Glomerular visceral epithelial cell (primary cell): ENCODE data around the gene DPYSL5.
A peak's percentile ranks its signal among the peaks of the same experiment; 100 is the strongest.

Source experiments
- DNase-seq: peaks from one replicate; pipeline ENCODE4 v3.0.0-alpha.2; 2016; ENCODE audit errors: extremely low spot score

Gene DPYSL5

GRCh38 chr2:26927221-26927620 is 79.3 kb downstream of the DPYSL5 start:
- no peak for DNase-seq

DNA sequence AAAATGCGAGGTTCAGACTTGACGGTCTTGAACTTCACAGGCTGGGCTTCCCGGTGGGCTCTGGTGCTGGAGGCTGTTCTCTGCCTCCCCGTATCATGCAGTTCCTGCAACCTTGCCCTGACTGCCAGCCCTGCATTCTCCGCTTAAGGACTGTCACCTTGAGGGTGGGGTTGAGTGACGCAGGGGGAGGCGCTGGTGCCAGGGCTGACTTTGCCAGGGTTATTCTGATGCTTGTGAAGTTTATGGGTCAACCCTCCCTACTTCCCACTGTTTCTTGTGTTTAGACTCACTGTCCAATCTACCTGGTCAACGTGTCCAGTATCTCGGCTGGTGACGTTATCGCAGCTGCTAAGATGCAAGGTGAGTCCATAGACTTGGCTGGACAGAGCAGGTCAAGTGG is 85.0 kb downstream of the DPYSL5 start:
- DNase-seq = no peak

DNA sequence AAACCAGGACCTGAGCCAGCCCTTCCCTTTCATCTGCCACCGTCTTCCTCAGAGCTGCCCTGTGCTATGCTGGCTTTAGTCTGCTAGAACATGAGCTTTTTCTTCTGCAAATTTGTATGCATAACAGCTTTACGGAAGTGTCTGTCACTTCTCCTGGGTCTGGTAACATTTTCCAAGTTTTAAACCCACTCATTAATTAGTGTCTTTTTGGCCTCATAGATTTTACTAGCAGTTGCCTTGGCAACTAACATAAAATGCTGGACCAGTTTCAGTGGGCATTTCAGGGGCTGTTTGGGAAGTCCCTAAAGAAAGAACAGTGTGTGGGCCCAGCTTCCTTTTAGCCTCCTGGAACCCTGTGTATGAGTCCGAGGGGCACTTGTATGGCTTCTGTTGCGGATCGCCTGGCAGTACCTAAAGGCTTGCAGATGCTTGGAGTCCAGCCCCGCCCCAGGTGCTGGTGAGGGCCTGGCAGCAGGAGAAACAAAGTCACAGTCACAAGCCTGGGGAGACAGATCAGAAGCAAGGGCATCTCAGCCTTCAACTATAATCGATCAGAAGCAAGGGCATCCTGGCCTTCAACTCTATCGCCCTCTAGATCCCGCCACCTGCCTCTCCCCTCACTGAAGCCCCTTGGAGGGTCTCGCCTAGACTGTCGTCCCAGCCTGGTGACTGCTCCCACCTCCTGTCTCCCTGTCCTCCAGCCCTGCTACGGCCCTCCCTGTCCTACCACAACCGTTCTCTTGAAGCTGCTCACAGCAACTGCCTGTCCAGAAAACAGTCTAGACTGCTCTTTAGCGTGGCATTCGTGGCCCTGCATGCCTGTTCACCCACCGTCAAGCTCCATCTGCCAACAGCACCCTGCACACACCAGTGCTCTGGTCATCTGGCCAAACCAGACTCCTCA is 85.8 kb downstream of the DPYSL5 start:
- no peak for DNase-seq

GRCh38 chr2:26934335-26934724 is 86.4 kb downstream of the DPYSL5 start:
- no peak for DNase-seq

- no peak for DNase-seq
Observed at GRCh38 chr2:26934985-26935384, 87.1 kb downstream of the DPYSL5 start.

DNA sequence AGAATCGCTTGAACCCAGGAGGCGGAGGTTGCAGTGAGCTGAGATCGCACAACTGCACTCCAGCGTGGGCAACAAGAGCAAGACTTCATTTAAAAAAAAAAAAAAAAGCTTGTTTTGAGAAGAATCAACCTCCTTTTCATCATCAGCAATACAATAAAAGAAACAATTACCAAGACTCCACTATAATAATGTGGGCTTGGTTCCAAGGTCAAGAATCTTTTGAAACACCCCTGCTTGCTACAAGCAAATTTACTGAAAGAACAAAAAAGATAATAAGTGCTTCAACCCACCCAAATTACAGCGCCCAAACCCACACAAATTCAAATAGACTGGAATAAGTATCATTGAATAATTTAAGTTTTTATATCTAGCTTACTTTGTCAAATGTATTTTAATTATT is 88.9 kb downstream of the DPYSL5 start:
- DNase-seq = no peak

- no peak for DNase-seq
Observed at GRCh38 chr2:26938399-26939118, 90.6 kb downstream of the DPYSL5 start.

DNA sequence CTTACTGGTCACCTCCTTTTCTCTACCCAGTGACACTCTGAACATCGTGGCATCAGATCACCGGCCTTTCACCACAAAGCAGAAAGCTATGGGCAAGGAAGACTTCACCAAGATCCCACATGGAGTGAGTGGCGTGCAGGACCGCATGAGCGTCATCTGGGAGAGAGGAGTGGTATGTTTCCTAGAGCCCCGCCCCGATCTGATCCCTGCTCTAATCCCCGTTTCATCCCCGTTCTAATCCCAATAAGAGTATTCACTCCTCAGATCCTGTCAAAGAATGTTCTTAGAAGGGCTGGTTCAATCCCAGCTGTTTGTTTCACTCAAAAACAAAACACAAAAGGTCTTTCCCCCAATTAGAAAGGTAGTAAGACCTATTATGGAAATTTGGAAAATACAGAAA is 92.1 kb downstream of the DPYSL5 start:
- no peak for DNase-seq

DNA sequence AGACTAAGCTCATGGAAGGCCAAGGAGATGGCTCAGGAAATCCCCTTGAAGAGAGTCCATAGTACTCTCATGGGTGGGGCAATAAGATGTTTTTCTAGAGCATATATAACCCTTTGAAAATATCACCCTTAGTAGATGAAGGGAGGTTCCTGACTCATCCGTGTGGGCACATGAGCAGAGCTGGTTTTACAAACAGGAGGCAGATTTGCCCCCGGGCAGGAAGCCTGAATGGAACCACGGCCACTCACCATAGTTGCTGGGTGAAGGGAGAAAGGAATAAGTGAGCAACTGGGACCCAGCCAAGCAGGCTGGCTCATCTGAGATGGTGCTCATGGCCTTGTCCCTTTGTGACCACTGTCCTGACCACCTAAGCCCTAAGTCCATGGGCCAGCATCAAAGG is 93.6 kb downstream of the DPYSL5 start:
- no peak for DNase-seq

DNA sequence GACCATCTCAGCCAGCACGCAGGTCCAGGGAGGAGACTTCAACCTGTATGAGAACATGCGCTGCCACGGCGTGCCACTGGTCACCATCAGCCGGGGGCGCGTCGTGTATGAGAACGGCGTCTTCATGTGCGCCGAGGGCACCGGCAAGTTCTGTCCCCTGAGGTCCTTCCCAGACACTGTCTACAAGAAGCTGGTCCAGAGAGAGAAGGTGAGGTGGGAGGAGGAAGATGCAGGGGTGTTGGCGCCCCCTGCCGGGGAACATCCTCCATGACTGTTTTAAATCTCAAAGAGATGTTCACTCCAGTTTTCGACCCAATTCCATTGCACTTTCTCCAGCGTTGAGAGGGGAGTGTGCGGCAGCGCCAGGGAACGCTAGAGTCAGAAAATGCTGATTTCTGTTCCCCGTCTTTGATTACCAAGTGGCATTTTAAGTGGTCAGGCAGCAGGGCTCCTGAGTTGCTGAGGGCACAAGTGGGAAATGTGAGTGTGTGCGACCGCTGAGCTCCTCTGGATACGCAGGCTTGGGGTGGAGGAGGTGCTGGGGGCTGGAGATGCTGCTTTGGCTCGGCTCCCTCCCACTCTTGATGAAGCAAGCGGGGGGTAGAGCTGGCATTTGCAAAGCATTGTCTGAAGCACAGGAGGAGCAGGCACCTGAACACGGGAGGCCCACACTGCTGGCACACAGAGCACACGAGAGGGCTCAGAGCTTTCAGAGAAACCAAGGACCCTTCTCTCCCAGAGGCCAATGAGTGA is 94.8 kb downstream of the DPYSL5 start:
- peak; percentile 46 for DNase-seq

GRCh38 chr2:26945991-26946750 is 98.2 kb downstream of the DPYSL5 start:
- DNase-seq = no peak

GRCh38 chr2:26946841-26947784 is 99.2 kb downstream of the DPYSL5 start:
- peak; percentile 71 for DNase-seq

DNA sequence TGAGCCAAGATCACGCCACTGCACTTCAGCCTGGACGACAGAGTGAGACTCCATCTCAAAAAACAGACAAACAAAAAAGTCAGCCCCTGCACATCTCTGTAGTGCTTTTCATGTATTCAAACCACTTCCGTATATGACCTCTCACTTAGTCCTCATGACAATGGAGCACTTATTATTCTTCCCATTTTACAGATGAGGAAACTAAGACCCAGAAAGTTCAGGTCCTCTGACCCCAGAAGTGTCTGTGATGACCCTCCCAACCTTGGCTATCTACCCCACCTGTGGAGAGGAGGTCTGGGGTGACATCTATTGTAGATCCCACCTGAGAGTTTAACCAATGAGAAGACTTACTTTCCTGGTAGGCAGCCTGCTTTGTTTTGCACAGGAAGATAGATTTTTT is 100.9 kb downstream of the DPYSL5 start:
- DNase-seq = no peak

- no peak for DNase-seq
Observed at GRCh38 chr2:26950246-26950645, 102.3 kb downstream of the DPYSL5 start.

DNA sequence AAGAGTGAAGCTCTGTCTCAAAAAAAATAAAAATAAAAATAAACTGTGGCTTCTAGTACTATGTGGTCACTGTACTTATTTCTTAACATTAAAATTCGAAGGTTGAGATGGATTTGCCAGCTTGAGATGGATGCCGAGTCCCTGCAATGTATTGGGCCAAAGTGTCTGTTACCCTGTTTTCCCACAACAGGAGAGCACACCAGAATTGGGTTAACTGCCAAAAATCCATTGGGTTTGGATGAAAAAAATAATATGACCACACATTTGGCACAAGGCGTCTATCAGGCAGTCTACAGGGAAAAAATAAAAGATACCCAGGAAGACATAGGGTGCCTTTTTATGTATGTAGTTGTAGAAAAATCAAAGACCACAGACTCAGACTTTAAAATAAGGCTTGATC is 103.3 kb downstream of the DPYSL5 start:
- DNase-seq = no peak

DNA sequence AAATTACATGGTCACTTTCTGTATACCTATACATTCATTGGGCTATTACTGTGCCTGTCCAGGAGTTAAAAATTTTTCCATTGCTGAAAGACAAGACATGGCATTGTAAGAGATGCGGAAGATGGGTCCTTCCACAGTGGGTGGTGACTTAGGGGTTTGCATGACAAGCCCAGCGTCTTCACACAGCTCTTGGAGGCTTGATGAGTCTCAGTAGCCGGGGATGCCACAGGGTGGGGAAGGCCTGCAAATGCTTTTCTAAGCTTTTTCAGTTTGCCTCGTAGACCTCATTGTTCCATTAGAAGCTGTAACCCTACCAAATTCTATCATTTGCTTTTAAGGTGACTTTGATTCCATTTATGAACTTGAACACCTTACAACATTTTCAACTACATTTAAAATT is 104.4 kb downstream of the DPYSL5 start:
- no peak for DNase-seq

- no peak for DNase-seq
Observed at GRCh38 chr2:26954135-26954534, 106.2 kb downstream of the DPYSL5 start.

GRCh38 chr2:26957041-26957440 is 109.1 kb downstream of the DPYSL5 start:
- DNase-seq = peak; percentile 27

DNA sequence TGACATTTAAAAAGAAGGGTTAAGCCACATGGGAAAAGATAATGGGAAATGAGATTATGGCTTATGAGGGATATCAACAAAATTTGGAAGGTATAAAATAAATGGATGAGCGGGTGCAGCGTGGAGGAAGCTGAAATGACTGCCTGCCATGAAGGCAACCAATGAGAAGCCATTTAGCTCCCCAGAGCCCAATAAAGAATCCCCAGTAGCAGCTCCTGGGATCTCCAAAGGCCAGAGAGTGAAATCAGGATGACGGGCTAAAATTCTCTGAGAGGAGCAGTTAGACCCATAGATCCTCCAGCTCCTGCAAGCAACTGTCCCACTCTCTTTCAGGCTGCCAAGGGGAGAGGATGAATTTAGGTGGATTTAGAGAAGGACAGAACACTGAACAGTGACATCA is 109.6 kb downstream of the DPYSL5 start:
- no peak for DNase-seq

DNA sequence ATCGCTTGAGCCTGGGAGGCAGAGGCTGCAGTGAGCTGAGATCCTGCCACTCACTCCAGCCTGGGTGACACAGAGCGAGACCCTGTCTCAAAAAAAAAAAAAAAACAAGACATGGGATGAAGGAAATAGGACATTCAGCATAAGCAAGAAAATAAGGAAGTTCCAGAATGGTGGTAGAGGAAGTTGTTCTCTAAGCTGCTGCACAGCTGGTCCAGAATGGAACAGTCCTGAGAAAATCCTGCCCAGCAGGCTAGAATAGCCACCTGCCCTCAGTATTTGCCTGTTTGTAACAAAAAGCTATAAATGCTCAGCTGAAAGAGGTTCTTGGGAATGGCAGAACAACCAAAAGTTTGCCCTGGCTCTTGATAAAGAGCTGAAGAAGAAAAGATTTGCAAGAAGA is 111.4 kb downstream of the DPYSL5 start:
- DNase-seq = no peak
